ENCODE data around the gene LYAR.

DNA sequence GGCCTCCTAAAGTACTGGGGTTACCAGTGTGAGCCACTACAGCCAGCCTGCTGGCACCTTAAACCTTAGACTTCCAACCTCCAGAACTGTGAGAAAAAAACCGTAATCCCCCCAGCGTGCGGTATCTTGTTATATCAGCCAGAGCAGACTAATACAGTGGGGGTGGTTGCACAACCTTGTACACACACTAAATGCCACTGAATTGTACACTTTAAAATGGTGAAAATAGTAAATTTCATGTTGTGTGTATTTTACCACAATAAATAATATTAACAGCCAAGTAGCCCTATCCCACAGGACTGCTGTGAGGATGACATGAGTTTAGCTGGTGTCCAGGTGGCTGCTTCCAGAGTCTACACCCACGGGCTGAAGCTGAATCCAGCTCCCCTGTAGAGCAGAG lies 38.9 kb upstream of the LYAR start:
- TF ChIP-seq ZFP37 (CRISPR knock-in tag; IDR thresholded peaks at IDR 0.05; ENCODE audit: borderline replicate concordance) (no peak), CREM (IDR thresholded peaks at IDR 0.05) (no peak), CREM (CRISPR knock-in tag; IDR thresholded peaks at IDR 0.05) (no peak), NONO (IDR thresholded peaks at IDR 0.05) (no peak), NONO (CRISPR knock-in tag; conservative IDR thresholded peaks at IDR 0.05) (no peak), ZNF350 (CRISPR knock-in tag; IDR thresholded peaks at IDR 0.05; ENCODE audit: borderline replicate concordance, low read depth) (no peak), POLR2AphosphoS5 (IDR thresholded peaks at IDR 0.05; ENCODE audit: low read depth, low read length) (no peak)

Measured in HepG2 (cell line).